ENCODE data around the gene BUB1.
"Not testable (repeated sequence)": the region's sequence is repeated elsewhere in the genome, so short reads cannot be mapped to it uniquely, and the experiment has no call there.

Gene BUB1

GRCh38 chr2:110677530-110678456, at the start of gene BUB1:
Gene BUB1, minus strand, starts transcription at chr2:110678063. Its CDS starts 68 bp downstream, at chr2:110677995.
- DNase-seq: peak; percentile 89

GRCh38 chr2:110726285-110726684, 48.4 kb upstream of the BUB1 start:
- no peak for DNase-seq

- no peak for DNase-seq
Observed at GRCh38 chr2:110725859-110726258, 48.0 kb upstream of the BUB1 start.

GRCh38 chr2:110725370-110725769, 47.5 kb upstream of the BUB1 start:
- DNase-seq: no peak

GRCh38 chr2:110724820-110725219, 47.0 kb upstream of the BUB1 start:
- DNase-seq: no peak

- DNase-seq: no peak
Observed at GRCh38 chr2:110720547-110720946, 42.7 kb upstream of the BUB1 start.

- no peak for DNase-seq
Observed at GRCh38 chr2:110718990-110719389, 41.1 kb upstream of the BUB1 start.

- no peak for DNase-seq
Observed at GRCh38 chr2:110718382-110718781, 40.5 kb upstream of the BUB1 start.

GRCh38 chr2:110717734-110718133, 39.9 kb upstream of the BUB1 start:
- no peak for DNase-seq

GRCh38 chr2:110716959-110717645, 39.2 kb upstream of the BUB1 start:
- DNase-seq: no peak

GRCh38 chr2:110714452-110715224, 36.8 kb upstream of the BUB1 start:
- no peak for DNase-seq

GRCh38 chr2:110713513-110714362, 35.9 kb upstream of the BUB1 start:
- no peak for DNase-seq

- DNase-seq: no peak
Observed at GRCh38 chr2:110712737-110713136, 34.9 kb upstream of the BUB1 start.

- DNase-seq: no peak
Observed at GRCh38 chr2:110708455-110708854, 30.6 kb upstream of the BUB1 start.

- no peak for DNase-seq
Observed at GRCh38 chr2:110707386-110707965, 29.6 kb upstream of the BUB1 start.

GRCh38 chr2:110702514-110703380, 24.9 kb upstream of the BUB1 start:
- no peak for DNase-seq

GRCh38 chr2:110698253-110698652, 20.4 kb upstream of the BUB1 start:
- DNase-seq: not testable (repeated sequence)

- not testable (repeated sequence) for DNase-seq
Observed at GRCh38 chr2:110695146-110695898, 17.5 kb upstream of the BUB1 start.

- no peak for DNase-seq
Observed at GRCh38 chr2:110691612-110692258, 13.9 kb upstream of the BUB1 start.
